Superior temporal gyrus (tissue), 1 donor: ENCODE data around the gene ABCA13.

Source experiments
- DNase-seq: peaks from one replicate; pipeline ENCODE4 v3.0.0-alpha.2; 2016; ENCODE audit errors: extremely low spot score

Gene ABCA13

DNA sequence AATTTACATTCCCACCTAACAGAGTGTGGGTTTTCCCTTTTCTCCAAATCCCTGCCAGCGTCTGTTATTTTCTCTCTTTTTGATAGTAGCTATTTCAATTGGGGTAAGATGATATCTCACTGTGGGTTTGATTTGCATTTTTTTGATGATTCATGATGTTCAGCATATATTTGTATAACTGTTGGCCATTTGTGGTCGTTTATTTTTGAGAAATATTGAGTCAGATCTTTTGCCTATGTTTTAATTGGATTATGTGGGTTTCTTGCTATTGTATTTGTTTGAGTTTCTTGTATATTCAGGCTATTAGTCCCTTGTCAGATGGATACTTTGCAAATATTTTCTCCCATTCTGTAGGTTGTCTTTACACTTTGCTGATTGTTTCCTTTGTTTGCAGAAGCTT lies 193.8 kb downstream of the ABCA13 start:
- DNase-seq: peak; percentile 22

DNA sequence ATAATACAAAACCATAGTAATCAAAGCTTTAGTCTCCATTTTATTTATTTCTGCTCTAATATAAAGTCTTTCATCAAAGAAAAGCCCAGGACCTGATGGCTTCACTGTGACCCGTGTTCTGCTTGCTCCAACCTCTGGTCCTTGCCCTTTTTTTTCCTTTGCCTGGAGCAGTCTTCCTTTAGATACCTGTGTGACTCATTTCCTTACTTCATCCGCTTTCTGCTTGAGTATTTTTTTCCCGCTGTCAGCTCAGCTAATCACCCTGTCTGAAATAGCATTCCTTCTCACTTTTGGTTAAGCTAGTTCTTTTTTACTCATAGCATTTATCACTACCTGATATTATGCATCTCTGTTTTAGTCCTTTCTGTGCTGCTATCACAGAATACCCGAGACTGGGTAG lies 194.8 kb downstream of the ABCA13 start:
- DNase-seq: no peak

GRCh38 chr7:48376263-48376662 lies 205.0 kb downstream of the ABCA13 start:
- no peak for DNase-seq

- no peak for DNase-seq
Measured at GRCh38 chr7:48380921-48381320, 209.7 kb downstream of the ABCA13 start.

GRCh38 chr7:48381571-48381970 lies 210.3 kb downstream of the ABCA13 start:
- no peak for DNase-seq

GRCh38 chr7:48384180-48384752 lies 213.0 kb downstream of the ABCA13 start:
- no peak for DNase-seq

- no peak for DNase-seq
Measured at GRCh38 chr7:48387932-48388331, 216.7 kb downstream of the ABCA13 start.

- no peak for DNase-seq
Measured at GRCh38 chr7:48388911-48389310, 217.7 kb downstream of the ABCA13 start.

- no peak for DNase-seq
Measured at GRCh38 chr7:48389977-48390376, 218.7 kb downstream of the ABCA13 start.

DNA sequence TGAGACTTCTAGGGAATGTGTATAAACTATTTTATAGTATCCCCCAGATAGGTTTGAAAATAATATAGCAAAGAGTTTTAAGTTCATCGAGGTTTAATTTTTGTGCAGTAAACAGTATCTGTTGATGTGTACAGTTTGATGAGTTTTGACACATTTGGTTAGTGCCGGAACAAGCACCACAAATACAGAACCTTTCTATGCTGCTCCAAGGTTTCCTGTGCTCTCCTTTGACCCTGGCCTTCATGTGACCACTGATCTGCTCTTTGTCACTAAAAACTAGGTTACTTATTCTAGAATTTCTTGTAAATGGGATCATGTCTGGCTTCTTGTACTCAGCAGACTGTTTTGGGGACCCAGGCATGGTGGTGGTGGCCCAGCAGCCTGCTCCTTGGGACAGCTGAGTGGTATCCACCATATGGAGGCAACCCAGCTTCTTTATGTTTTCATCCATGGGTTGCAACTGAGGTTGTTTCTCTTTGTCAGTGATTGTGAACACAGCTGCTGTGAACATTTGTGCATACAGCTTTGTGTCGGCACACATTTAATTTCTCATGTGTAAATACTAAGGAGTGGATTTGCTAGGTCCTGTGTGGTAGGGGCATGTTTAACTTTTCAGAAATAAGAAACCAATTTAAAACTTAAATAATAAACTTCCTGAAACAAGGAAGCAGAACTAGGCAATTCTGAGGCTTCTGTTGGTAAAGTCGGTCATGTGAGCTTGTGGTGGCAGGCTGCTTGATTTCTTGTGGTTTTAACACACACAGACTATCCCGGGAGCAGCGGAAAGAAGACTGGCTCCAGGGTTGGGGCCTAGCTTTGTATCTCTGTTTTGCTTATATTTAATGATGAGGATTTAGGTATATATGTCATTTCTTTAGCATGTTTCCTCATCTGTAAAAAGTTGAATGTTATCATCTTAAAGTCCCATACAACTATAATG lies 219.4 kb downstream of the ABCA13 start:
- no peak for DNase-seq

GRCh38 chr7:48398191-48398590 lies 226.9 kb downstream of the ABCA13 start:
- DNase-seq: no peak

DNA sequence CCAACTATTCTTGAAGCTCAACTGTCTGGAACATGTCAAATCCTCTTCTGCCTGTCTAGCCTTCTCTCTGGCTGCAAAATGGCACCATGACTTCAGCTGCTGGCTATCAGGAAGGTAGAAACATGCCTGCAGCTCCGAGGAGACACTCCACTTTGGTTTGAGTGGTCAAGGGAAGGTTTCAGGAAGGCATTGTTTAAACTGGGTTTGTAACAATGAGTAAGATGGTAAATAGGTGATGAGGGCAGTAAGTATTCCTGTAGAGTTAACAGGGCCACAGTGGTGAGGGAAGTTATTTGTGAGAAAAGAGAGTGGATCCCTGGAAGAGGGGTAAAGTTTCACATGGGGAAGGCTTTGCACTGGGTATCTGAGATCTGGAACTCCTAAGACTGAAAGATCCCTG lies 231.5 kb downstream of the ABCA13 start:
- DNase-seq: no peak

DNA sequence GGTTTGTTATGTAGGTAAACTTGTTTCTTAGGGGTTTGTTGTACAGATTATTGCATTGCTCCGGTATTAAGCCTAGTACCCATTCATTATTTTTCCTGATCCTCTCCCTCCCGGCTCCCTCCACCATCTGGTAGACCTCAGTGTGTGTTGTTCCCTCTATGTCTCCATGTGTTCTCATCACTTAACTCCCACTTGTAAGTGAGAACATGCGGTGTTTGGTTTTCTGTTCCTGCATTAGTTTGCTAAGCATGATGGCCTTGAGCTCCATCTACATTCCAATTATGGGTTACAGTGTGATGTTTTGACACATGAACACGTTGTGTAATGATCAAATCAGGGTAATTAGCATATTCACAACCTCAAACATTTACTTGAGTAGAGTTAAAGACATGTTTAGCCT lies 237.5 kb downstream of the ABCA13 start:
- no peak for DNase-seq

DNA sequence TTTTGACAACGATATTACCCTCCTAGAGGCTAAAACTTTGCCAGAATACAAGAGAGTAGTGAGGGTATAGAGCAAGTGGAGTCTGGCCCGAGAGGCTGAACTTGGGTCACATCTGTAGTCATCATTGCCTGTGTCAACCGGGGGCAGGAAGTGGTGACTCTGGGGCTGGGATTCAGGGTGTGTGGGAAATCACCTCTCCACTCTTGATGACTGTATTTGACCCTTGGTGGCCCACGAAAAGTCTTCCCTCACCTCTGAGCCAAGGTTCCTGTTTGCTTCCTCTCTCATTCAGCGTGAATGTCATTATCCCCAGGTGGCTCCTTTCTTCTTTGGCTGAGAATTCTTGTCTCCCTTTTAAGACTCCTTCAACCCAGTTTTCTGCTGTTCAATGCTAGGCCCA lies 240.4 kb downstream of the ABCA13 start:
- no peak for DNase-seq

DNA sequence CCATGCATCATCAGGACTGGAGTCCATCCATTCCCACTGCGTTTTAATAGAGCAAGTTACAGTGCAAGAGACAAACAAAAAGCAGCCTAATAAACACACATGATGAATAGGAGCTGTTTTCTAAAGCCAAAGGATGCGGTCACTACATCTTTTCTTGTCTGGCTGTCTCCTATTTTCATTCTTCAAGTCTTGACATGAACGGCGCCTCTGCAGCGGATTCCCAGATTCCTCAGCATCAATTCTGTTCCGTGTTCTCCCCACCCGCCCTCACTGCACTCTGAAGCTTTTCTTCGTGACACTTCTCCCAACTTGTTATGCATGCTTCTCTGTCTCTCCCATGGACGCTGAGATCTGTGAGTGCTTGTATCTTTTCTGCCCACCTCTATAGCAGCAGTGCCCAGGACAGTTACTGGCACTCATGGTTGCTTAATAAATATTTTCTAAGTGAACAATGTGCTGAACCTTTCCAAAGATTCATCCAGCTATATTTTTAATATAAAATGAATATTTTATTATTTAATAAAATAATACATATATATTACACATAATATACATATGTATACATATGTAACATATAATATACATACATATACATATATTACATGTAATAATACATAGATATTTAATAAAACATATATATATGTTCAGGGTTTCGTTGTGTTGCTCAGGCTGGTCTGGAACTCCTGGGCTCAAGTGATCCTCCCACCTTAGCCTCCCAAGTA lies 242.9 kb downstream of the ABCA13 start:
- DNase-seq: no peak

- no peak for DNase-seq
Measured at GRCh38 chr7:48416327-48416908, 245.2 kb downstream of the ABCA13 start.

DNA sequence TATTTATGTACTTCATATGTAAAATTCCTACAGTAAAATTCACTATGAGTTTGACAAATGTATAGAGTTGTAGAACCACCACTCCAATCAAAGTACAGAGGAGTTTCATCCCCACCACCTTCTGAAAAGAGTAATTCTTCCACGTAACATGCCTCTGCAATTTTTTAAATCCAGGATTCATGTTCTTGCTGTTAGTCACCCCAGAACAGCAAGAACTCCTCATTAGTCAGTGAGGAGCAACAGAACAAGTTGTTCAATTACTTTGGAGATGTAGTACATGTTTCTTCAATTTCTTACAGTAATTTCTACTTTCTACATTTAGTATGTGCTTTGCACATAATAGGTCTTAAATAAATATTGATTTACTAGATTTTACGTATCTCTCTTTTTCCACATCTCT lies 248.1 kb downstream of the ABCA13 start:
- DNase-seq: no peak

- no peak for DNase-seq
Measured at GRCh38 chr7:48420206-48420605, 248.9 kb downstream of the ABCA13 start.

GRCh38 chr7:48421357-48421756 lies 250.1 kb downstream of the ABCA13 start:
- DNase-seq: no peak

GRCh38 chr7:48424731-48425130 lies 253.5 kb downstream of the ABCA13 start:
- no peak for DNase-seq

DNA sequence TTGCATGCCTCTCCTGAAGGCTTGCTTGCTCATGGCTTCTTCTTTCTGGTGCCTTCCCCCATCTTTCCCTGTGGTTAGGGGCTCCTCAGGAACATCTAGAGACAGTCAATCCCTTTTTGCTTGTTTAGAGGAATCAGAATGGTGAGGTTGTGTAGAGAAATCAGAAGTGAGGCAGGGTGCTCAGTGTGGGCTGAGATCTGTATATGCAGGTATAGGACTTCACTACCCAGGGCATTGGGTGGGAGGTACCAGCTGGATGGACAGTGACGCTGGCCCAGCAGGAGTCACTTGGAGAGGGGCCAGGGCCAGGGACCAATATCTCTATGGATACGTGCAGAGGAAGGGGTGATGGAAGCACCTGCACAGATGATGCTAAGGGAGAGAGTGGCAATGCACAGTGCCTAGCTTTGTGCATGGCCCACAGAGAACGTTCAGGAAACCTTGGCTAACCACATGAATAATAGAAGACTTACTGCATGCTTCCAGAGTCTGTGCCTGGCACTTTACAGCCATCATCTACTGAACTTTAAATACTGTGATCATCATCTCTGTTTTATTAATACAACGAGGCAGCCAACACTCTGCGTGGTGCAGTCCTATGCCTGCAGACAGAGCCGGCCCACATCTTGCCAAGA lies 255.2 kb downstream of the ABCA13 start:
- DNase-seq: no peak
